ENCODE results near the gene SNX8.

DNA sequence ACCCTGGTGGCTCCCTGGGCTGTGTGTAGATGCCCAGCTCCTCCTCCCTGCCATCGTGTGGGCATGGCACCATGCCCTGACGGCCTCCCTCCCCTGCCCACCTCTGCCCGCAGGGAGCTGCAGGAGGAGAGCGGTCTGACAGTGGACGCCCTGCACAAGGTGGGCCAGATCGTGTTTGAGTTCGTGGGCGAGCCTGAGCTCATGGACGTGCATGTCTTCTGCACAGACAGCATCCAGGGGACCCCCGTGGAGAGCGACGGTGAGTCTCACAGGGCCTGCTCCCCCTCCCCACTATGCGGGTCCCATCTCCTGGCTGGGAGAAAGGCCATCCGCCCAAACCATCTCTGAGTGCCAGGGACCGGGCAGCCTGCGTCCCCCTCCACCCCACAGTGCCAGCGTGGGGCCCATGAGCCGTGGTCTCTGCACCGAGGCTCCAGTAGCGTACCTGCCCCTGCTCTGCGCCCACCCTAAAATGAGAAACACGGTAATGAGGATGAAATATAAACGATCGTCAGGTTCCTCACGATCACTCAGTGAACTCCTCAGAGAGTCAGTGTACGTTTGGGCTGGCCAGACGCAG lies 64.4 kb downstream of the SNX8 start:
- no peak for TF ChIP-seq ZNF274 (IDR thresholded peaks at IDR 0.05; ENCODE audit: low read depth, low read length)
- TF ChIP-seq YY1 (IDR thresholded peaks at IDR 0.05; ENCODE audit: insufficient read depth, insufficient read length): no peak

Data from NT2/D1 (cell line).